HuH-7.5 (cell line): Measurements from ENCODE around the gene TNFSF8.

Experiments used
- DNase-seq: peaks from one replicate; pipeline ENCODE4 v3.0.0; 2011; ENCODE audit warnings: low spot score

Gene TNFSF8

DNA sequence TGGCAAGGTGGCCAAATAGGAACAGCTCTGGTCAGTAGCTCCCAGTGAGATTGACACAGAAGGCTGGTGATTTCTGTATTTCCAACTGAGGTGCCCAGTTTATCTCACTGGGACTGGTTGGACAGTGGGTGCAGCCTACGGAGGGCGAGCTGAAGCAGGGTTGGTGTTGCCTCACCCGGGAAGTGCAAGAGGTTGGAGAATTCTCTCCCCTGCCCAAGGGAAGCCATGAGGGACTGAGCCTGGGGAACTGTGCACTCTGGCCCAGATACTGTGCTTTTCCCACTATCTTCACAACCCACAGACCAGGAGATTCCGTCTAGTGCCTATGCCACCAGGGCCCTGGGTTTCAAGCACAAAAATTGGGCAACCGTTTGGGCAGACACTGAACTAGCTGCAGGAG, 61.0 kb downstream of the TNFSF8 start:
- no peak for DNase-seq

DNA sequence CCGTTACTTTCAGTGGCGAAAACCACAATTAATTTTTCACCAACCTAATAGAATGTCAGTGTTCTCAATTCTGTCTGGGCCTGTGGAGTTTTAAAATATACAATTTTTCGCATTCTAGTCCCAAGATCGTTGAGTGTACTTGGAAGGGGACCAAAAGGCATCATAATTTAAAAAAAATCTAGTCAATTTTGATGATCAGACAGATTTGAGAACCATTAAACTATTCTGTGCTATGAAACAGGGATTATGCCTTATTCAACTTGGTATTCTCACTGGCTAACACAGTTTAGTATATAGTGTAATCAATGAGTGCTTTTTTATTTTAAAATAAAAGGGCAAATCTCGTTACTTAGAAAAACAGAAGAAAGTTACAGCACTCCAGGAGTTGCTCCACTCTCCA, 63.1 kb downstream of the TNFSF8 start:
- DNase-seq, result no peak

DNA sequence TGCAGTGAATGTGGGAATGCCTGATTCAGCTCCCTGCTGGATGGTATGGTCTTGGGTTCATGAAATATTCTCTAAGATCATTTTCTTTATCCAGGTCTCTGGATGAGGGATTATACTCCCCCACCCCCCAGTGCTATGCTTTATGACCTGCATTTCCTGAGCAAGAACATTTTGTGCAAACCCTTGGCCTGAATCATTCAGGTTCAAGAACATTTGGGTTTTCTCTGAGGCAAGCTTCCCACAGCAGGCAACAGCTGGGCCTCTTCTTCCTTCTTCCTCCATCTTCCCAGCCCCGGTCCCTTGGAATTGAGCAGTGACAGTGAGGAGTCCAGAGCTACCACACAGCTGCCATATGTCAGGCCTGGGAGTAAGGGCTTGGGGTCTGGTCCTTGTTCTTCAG, 65.9 kb downstream of the TNFSF8 start:
- DNase-seq, result no peak

DNA sequence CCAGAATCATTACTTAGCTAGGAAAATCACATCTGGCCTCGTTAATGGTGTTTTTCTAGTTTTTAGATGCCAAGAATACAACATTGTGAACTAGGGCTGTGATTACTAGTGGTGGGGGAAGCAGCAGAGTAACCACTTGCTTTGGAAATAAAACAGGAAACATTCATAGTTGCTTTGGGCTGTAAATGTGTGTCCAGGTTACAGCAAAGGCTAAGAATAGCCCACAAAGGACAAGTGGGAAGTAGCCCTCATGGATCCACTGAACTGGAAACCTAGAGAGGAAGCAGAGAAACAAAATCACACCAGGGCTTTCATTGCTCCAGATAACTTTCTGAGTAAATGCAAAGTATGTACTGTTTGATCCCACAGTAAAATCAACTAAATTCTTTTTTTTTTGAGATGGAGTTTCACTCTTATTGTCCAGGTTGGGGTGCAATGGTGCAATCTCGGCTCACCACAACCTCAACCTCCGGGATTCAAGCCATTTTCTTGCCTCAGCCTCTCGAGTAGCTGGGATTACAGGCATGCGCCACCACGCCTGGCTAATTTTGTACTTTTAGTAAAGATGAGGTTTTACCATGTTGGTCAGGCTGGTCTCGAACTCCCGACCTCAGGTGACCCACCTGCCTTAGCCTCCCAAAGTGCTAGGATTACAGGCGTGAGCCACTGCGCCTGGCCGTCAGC, 68.3 kb downstream of the TNFSF8 start:
- no peak for DNase-seq

DNA sequence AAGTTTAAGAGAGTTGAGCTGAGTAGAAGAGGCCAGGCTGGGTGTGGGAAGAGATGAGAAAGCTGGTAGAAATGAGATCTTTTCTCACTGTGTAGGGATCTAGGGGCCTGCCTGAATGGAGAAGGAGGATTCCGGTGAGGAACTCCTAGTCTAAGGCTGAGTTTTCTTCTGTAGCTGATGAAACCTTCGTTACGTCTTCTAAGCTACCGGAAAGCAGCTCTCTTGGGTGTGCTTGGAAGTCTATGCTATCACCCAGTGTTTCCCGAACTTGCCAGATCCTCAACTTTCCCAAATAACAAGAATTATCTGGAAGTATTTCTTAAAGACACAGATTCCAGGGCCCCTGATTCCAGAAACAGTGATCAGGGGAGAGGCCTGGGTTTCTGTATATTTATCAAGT, 69.1 kb downstream of the TNFSF8 start:
- DNase-seq, result no peak

DNA sequence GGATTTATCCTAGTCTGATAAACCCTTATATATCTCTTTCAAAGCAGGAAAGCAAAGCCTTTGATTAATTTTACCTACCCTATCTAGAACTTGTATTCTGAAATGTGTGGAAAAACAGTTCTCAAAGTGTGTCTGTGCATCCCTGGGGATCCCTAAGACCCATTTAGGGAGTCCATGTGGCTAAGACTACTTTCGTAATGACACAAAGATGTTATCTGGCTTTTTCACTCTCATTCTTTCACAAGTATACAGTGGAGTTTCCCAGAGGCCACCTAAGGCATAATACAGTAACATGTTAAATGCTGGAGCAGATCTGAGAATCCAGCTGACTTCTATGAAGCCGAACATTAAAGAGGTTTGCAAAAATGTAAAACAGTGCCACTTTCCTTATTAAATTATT, 70.2 kb downstream of the TNFSF8 start:
- no peak for DNase-seq

DNA sequence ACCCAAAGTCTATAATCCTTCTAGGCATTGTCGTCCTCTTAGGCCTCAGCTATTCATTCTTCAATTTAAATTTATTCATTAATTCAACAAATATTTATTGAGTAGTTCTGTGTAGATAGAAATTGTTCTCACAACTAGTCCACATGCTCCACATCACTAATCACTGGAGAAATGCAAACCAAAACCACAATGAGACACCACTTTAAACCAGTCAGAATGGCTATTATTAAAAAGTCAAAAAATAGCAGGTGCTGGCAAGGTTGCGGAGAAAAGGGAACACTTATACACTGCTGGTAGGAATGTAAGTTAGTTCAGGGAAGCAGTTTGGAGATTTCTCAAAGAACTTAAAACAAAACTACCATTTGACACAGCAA, 73.5 kb downstream of the TNFSF8 start:
- DNase-seq, result no peak

DNA sequence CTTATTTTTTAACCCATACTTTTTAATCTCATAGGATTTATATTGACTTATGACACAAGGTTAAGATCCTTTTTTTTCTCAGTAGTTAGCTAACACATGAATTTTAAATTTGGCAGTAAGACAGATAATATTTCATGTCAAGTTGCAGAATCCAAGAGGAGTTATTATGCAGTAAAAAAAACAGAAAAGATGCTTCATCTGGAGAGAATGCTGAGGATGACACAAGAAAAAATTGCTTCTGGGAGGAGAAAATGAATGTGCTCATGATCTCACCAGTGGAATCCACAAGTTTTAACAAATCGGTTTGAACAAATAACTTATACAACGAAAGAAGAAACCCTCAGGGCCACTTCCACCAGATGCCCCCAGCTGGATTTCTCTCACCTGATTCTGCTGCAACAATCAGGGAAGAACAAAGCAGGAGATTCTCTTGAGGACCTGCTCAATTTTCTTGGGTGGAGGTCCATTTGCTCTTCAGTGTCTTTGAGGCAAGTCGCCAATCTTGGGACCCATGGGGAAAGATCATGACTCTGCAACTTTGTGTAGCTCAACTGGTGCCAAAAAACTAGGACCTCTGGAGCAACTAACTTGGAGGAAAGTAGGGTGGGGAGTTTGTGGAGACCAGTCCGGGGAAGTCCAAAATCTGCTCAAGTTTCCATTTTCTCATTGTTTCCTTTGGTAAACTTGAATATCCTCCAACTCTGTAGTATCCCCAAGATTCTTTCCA, 74.0 kb downstream of the TNFSF8 start:
- no peak for DNase-seq

DNA sequence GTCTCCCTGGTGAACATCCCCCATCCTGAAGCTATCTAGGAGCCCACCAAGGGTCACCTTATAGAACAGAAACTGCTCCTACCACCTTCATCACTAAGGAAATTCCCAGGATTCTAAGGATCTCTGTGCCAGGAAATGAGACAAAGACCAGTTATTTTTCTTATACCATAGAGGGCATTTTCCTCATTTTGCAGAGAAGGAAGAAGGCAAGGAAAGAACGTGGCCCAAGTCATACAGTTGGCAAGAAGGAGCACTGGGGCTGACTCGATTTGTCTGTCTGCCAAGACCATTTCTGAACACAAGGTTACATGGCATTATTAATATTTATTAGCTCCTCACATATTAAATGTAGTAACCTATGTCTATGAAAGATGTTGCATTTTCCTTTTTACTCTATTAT, 74.9 kb downstream of the TNFSF8 start:
- no peak for DNase-seq

DNA sequence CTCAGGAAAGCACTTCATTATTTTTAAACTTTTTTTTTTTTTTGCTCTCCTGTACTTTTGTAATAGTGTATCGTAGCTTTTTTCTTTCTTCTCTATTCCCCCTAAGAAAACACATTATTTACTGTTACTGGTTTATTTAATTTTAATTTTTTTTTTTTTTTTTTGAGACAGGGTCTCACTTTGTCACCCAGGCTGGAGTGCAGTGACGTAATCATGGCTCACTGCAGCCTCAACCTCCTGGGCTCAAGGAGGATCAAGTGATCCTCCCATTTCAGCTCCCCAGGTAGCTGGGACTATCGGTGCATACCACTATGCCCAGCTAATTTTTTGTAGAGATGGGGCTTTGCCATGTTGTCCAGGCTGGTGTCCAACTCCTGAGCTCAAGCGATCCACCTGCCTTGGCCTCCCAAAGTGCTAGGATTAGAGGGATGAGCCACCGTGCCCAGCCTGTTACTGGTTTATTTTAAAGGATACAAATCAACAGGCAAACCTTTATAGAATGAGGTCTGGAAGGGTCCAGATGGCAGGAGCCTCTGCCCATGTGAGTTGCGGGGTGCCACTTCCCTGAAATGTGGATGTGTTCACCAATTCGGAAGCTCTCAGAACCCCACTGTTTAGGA, 75.5 kb downstream of the TNFSF8 start:
- no peak for DNase-seq

DNA sequence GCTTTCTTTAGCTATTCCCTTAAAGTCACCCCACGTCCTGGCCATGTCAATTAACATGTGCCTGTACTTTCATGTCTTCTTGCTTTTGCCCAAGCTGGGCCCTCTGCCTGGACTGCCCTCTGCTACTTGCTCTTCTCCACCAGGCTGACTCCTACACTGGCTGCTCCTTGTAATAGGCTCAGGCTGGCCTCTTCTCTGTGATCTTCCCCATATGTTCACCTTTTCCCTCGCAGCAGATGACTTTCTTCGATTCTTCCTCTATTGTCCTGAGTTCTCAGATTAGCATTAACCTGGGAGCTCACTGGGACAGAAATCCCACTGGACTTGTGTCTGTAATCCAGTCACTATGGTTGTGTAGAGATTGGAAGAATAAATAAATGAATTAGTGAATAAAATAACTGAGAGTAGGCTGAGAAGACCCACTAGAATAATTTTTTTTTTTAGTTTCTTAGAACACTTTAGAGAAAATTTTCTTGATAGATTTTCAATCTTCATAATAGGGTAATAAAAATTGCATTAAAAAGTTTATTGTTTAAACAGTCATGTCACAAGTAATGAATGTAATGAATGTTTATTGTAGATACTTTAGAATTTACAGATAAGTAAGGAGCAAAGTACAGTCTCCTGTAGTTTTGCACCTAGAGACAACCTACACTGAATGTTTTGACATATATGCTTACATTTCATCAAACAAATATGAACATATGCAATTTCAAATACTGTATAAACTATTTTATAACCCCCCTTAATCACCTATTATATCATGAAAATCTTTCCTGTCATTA, 77.1 kb downstream of the TNFSF8 start:
- DNase-seq, result no peak

DNA sequence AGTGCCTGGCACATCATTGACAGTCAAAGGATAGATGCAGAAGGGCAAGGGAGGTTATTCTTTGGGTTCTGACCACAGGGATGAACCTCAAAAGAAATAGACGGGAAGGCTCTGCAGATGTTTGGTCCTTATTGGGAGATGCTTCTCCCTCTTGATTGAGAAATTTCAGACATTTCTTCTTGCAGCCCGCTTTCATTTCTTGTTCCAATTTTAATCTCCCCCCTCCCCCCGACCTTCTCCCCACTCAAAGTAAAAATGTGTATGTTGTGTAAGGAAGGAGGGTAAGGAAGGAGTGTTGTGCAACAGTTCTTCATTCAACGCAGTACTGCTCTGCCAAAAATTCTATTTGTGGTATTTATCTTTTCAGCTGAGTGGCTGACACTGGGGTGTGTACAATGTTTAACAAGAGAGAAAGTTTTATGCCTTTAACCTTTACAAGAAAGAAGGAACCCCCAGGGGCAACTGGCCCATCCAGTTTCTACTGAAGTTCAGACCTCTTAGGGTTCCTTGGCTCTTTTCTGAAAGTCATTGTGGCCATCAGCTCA, 78.3 kb downstream of the TNFSF8 start:
- no peak for DNase-seq

DNA sequence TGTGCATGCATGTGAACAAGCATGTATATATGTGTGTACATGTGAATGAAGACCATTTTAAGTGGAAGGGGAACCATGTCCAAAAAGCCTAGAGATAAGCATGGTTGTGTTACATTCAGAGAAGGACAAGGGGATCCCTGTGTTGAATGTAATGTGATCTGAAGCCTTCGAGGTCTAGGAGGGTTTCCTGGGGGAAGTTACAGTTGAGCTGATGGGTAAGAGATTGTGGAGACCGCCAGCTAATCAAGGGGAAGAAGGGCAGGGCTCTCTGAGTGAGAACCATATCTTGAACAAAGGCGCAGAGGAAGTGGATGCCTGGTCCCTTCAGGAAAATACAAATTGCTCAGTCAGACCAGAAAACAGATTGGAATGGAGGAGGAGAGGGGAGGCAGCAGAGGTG, 79.1 kb downstream of the TNFSF8 start:
- no peak for DNase-seq
